Measurements from ENCODE around the gene ATP5F1B.
A peak's percentile ranks its signal among the peaks of the same experiment; 100 is the strongest.

Gene ATP5F1B

DNA sequence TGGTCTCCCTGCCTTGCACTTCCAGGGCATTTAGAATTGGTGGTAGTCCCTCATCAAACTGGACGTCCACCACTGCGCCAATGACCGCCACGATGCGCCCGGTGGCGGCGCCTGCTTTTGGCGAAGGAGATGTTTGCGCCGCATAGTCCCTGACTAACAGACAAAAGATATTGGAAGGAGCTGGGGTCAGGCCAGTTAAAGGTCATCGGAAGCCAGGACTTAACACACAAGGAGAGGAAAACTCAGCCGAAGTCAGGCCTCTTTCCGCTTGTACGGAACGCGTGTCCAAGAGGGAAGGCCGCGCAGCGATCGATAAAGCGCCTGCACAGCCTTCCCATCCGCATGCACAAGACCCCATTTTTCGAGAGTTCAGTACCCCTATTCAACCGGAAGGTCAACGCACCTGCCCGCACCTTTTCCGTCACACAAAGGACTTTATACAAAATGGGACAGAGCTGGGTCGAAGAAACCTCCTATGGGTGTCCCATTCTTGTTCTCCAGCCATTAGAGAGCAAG is 525 bp downstream of the ATP5F1B start:
- DNase-seq = peak in 1 of 4 experiments; percentile 32

DNA sequence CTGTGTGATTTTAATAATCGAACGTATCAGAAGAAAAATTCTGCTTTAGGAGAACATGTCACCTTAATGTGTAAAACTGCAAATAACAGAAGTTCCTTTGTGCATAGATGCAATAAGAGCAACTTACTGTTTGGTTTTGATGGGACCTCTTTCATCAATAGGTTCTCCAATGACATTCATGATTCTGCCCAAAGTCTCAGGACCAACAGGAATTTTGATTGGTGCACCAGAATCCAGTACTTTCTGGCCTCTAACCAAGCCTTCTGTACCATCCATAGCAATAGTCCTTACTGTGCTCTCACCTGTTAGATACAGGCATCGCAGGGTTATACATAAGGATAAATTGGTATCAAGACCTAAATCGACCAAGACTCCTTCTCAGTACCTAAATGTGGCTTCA is 1.1 kb downstream of the ATP5F1B start:
- no peak for DNase-seq

DNA sequence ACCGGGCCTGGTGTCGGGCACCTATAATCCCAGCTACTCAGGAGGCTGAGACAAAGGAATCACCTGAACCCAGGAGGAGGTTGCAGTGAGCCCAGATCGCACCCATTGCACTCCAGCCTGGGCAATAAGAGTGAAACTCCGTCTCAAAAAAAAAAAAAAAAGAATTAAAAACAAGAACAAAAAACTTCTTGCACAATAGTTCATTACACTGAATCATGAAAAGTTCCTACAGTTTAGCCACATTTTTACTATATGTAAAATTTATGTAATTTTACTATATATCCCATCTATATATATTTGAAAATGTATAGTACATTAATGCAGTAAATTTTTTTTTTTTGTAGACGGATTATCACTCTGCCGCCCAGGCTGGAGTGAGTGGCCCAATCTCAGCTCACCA is 4.6 kb downstream of the ATP5F1B start:
- no peak for DNase-seq

DNA sequence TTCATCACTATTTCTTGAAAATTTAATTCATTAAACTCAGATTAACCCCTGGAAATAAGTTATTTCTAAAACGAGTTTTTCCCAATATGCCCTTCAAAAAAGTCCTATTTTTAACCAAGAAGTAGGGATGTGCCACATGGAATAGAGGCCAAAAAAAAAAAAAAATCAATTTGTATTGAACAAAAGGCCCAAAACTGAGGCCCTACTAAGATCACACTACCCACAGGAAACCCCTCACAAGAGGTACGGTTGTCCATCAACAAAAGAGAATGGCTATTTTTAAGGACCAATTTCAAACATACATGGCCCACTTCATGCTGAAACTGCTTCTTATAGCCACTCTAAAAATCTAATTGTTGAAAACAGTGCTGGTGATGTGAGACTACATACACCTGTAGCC is 8.2 kb downstream of the ATP5F1B start:
- DNase-seq = no peak

DNA sequence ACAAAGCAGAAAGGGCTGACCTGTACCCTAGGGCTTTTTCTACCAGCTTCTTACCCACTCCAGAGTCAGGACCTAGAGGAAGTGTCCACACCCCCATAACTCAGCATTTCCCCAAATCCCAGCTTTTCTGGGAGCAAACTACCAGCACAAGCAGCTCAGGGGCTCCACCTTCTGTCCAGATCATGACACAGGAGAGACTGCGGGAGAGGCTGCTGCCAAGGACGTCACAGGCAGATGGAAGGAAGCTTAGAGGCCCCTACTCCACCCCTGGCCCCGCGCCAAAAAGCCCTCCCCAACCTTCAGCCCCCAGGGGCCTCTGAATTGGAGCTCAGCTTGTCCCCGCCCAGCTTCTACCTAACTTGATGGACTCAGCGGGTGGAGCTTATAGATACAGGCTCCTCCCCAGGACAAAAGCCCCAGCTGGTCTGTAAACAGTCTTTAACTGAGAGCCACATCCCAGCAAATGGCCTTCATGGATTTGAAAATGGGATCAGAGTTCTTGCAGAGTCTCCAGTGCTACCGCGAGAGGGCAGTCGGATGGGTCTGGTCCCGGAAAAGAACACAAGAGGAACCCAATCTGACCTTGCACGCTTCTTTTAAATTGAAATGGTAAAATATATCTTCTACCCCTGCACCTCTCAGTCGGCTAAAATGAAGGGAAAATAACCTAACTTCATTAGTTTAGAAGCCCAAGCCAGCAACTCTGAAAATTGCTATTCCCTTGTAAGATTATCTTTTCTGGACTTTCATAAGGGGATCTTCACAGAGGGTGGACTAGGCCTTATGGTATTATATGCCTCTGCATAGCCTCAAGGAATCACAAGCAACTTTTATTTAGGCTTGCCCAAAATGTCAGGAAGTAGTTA is 8.9 kb downstream of the ATP5F1B start:
- peak; percentile 56 to 94 (median 79) for DNase-seq

DNA sequence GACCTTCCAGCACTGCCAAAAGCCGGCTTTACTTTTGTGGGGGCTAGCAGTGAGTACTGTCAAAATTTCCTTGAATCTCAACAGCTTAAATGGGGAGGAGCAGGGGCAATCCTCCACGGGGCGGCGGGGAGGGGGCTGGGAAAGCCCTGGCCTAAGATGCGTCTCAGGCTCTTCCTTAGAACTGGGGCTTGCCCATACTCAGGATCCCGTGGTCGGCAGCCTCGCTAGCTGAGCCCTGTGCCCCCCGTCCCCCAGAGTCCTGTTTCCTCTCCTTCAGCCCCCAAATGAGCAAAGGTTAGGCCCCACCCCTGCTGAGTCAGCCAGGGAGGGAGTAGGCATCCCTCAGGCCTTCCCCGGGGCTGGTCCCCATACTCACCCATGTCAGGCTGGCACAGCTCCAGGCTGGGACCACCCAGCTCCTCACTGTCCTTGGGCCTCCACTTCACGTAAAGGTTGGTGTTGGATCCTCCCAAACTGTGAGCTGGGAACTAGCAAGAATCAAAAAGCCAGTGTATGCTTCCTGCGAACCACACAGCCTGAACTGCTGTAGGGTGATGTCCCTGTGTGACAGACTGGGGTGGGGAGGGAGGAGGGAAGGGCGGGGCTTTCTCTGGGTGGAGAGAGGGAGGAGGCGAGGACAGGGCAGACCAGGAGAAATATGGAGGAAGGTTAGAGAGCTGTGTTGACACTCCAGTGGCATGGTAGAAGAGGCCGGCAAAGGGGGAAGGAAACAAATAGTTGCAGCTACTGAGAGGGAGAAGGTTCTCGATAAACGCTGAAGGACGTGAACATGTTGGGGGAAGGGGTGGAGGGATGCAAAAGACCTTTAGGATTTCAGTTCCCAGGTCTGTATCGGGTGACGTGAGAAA is 9.7 kb downstream of the ATP5F1B start:
- DNase-seq = peak; percentile 19 to 58 (median 44)

DNA sequence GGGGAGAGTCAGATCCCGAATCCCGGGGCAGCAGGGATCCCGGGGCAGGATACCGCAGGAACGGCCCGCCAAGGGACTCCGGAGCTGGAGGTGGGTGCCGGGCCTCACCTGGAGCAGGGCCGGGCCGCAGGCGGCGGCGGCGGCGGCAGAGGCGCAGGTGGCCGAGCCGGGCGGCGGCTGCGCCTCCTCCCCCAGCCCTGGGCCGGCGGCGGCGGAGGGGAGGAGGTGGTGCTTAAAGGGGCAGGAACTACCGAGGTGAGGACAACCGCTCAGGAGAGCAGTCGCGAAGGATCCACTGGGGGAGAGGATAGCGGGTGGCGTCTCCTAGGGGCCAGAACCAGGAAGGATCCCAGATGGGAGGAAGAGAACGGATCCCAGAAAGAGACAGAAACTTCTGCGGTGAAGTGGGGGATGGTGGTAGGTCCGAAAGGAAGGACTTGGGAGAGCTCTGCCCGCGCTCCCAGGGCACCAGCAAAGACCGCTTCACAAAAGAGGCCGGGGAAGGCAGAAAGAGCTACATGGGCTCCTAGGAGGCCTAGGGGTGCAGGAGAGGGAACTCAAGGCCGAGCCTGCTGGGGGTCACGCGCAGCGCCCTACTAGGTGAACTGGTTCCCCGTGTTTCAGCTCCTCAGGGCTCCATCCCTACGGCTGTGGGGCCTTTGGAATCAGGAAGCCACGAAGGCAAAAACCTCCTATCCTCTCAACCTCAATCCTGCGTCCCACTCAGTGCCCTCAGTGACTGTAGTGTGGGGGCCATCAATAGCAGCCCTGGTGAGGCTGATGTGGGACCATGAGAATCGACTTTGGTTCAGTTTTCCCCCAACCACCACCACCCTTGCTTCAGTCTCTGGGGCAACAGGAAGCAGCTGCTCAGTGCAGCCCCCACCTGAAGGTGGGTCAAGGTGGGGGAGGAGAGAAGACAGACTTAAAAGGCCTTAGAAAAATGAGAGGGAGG is 10.7 kb downstream of the ATP5F1B start:
- DNase-seq = peak in 3 of 4 experiments; percentile 14 to 47 (median 21)

DNA sequence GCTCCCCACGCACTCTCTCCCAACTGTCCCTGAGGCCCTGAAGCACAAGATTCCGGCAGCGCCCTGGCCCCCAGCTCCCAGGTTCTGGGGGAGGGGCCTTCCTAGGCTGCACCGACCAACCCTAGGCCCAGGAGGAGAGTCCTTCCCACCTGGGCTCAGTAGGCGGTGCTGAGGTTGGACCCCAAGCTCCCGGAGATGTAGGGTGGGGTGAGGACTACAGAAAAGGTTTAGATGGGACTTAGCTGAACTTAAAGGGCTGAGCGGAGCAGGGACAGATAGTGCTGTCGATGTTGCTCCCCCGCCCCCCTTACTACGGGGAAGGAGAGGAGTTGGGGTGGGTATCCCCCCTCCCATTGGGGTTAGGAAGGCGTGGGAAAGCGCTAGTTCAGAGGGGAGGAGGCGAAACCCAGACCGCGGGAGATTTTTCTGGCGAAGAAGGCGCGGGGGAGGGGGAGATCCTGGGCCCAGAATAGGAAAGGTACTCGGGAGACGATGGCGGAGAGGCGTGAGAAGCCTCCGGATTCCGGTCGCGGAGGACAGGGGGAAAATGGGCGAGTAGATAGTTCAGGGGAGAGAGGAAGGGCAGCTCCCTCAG is 11.4 kb downstream of the ATP5F1B start:
- DNase-seq = no peak

DNA sequence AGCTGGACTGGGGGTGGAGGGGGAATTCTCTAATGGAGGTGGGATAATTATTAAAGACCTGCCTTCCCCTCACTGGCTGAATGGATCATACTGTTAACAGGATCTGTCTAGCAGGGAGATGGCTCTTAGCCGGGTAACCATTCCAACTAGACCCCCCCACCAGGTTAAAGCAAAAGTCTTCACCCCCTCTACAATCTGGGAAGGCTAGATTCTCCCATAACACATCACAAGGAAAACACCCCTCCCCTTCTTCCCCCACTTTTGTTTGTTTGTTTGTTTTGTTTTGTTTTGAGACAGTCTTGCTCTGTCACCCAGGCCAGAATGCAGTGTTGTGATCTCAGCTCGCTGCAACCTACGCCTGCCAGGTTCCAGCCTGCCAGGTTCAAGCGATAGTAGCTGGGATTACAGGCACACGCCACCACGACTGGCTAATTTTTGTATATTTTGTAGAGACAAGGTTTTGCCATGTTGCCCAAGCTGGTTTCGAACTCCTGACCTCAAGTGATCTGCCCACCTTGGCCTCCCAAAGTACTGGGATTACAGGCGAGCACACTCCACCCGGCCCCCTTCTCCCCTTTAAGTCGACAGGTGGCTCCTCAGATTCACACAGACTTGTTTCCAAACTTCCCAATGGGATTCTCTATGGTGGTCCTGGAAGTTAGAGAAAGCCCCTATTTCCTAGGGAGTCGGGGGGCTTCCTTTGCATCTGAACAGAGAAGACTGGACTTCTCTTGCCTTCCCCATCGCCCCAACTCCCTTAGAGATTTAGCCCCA is 12.1 kb downstream of the ATP5F1B start:
- no peak for DNase-seq

DNA sequence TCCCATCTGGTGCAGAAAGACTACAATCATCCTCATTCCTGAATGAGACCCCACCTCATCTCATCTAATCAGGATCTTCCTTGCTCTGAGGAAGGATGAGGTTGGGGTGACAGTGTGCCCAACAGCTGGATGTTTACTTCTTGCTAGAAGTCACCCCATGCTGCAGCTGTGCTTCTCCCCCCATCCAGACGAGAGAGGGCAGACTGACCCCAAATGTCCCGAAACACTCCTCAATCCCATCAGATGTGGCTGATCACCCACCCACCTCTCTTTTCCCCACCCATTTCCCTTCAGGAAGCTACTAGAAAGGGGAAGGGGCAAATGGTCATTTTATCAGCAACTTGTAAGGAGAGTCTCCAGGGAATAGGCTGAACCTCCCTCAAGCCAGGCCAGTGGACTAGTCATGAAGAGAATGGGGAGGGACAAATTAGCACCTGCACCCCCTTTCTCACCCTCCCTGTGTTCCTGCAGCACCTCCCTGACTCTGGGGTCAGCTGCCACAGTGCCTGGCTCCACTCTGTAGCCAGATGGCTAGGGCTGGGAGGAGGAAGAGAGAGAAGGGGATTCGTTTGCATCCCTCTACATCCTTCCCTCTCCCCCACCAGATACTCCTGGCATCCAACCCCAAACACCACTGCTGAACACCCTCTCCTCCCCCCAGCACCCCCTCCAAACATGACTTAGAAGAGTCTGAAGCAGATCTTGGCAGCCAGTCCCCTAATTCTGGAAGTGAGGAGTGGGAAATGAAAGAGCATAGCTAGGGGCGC is 12.9 kb downstream of the ATP5F1B start:
- DNase-seq = no peak

DNA sequence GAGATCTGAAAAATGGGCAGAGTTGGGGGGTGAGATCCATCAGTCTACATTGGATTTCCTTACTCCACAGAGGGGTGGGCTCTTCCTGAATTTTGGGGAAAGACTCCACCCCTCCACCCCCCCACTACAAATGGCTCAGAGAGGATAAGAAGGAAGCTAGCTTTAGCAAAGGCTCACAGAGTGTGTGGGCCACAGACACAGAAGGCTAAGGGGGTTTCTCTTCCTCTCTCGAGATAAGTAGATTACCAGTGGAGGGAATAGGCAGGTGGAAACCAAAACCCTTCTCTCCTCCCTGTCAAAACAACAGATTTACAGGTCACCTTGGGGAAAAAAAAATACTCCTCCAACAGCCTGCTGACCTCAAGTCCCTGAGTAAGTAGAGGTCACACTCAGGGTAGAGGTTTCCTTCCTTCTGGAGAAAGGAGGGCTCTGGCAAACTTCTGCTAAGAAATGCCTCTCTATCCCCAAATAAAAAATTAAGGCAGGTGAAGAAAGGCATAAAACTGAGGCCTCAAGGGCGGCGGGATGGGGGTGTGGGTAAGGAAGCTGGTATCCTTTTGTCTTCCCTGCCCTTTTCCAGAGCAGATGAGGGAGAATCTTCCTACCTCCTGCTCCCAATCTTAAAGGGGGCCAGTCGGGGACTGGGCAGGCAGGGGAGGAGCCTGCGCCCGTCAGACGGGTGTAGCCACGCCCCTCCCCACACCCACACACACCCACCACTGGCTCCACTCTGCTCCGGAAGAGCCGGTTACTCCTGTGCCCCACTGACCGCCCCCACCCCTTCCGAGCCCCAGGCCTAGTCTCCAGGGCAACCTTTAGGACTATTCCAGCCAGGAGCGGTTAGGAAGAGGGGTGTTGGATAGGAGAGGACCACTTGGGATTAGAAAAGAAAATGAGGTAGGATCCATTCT is 13.7 kb downstream of the ATP5F1B start:
- DNase-seq = peak in 1 of 4 experiments; percentile 39

DNA sequence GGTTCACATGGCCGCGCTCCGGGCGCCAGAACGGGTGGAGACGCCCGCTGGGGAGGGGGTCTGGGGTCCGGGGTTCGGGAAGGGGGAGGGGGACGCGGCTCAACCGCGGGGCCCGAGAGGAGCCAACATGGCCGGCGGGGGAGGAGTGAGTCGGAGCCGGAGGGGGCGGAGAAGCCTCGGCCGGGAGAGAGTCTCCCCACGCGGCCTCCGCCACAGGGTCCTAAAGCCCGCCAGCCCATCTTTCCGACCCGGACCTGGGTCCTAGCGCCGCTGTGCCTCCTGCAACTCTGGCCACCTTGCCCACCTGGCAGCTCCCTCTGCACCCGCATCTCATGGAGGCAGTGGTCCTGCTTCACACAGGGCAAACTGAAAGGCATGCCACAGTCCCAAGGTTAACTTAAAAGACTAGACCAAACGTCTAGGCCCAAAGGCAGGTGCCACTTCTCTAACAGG is 15.6 kb downstream of the ATP5F1B start, which contains the start of gene BAZ2A:
Gene BAZ2A (minus strand): TSS at position 147 of the 453 bp plus-strand sequence. CDS start 12,796 bp downstream, outside the sequence.
- peak; percentile 58 to 79 (median 67) for DNase-seq

DNA sequence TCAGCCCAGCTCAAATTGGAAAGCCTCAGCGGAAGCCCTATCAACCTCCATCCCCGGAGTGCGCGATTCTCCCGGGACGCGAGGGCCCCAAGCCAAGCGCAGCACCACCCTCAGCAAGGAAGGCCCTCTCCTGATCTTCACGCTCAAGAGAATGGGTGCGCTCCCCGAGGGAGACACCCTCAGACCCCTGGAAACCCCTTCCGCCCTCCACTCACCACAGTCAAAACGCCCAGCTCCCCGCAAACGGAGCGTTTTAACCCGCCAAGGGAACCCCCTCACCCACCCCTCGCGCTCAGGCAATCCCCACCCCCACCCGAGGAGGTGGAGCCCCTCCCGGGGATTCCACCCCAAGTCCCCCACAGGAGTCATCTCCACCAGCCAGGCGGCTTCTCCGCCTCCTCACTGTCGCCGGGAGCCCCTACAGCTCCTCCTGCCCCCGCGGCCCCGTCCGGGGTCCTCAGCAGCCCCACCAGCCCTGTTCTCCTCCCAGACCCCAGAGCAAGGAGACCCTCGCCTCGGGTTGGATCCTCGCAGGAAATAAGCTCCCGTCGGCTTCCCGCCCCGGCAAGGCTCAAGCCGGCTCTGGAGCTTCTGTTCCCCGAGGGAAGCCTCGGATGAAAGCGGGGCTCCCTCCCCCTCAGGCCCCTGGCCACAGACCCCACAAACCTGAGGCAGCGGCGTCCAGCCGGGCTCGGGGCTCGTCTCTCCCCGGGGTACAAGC is 16.2 kb downstream of the ATP5F1B start:
- DNase-seq = peak in 2 of 4 experiments; percentile 32 to 43

DNA sequence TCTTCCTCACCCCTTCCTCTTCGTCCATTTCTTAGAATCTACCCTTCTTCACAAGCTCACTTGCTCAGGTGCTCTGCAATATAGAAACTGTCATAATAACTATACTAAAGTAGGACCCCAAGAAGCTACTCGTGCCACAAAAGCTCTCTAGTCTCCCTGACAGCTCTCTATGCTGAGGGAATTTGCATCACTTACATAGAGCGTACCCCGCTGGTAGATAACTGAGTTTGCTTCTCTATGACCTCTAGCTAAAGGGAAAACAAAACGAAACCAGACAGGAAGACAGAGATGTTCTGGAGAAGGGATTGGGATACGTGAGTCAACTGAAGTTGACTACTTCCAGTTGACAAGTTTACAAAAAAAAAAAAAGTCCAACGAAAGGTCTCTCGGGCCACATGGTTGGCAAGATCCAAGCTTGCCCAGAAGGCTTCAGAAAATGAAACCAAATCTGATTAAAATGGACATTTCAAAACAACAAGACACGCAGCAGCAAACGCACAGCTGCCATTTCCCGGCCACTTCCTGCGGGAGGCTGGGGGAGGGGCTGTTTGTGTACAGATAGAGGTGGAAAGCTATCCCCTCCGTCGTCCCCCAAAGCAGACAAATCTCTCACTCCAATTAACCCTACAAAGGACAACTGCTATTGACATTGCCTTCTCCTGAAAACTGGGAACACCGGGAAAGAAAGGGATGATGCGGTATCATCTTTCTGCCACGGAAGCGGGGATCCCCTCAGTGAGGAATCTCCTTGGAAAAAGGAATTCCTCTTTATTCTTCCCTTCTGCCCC is 16.9 kb downstream of the ATP5F1B start:
- peak in 2 of 4 experiments; percentile 51 to 66 for DNase-seq

DNA sequence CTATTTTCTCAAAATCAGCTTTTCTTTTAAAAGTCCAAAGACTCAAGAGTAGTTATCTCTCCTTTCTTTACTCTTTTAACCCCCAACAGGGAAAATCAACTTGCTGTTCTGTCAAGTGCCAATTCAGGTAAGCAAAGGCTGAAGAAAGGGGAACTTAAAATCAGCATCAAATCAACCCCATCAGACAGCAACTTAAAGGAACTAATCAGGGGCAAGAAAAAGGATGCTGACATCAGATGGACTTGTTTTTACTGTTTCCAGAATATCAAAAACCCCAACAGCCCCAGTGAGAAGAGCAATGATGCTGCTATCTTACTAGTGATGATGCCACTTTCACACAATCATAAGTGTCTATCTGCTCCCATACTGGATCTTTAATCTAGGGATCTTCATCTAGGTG is 19.1 kb downstream of the ATP5F1B start:
- no peak for DNase-seq

DNA sequence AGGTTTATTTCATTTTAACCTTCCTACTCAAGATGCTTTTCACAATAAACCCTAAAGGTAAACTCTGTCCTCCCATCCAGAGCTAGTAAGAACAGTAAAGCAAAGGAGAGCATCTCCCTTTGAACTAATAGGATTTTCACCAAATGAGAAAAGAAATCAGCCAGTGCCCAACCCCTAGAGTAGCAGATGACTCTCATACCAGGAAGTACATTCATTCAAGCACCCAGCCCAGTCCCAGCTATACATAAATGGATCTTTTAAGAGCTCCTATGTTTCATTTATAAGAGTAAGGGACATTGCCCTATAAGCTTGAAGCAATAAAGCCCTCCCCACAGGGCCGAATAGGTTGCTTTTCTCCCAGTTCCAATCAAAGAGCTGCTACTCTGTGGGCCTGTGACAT is 23.2 kb downstream of the ATP5F1B start:
- no peak for DNase-seq

DNA sequence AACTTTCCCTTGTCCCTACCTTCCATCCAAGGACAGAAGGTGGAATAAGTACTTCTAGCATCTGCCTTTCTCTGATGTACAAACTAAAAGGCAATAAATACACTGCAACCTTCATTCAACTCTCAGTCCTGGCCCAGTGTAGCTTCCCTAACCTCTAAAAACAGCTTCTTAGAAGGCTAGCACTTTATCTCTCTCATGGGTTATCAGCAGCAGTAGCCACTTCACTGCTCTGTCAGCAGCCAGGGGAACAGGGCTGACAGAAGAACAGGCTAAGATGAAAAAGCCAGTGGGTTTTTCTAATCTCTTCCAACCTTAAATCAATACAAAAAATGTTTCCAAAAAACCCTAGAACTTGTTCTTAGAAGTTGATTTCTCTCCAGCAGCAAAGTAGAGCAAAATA is 28.9 kb downstream of the ATP5F1B start:
- DNase-seq = no peak
